ENCODE data around the gene CHRNA1. TPM values are rescaled to one million over a fixed set of nuclear protein-coding genes. Genes with fewer than 3 reads are reported as not detected.

Gene CHRNA1
- total RNA-seq, 2 experiments from 2014 or later, result not detected

DNA sequence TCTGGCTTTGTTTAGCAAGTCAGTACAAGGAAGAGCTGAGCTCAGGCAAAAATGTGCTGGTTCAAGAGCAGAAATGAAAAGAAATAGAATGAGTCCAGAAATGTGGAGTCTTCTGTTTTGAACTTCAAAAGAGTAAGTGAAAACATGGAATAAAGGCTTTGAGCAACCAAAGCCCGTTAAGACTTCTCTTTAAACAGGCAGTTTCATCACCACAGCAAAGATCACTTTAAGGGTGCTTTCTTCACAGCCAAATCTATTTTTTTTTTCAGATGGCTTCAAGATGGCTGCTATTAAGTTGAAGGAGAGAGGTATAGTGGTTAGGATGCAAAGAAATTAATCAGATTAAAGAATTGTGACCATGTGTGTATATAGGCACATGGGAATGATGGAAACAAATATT lies 2.0 kb upstream of the CHRNA1 start:
- POLR2A ChIA-PET, result no interaction called here

DNA sequence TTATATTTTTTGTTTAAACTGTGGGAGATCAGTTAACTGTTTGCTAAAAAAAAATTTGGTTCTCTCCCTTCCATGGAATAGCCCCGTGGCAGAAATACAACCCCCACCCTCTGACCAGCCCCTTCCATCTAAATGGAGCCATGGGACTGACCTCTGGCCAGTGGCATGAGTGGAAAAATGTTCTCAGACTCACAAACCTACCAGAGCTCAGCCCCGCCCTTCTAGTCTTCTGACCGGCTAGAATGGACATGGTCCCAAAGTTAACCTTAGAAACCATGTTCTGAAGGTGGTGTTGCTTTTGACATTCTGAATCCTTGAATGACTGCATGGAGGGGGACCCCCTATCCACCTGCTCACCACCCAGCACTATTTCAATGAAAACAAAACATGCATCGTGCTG lies 1.3 kb upstream of the CHRNA1 start:
- POLR2A ChIA-PET, result no interaction called here
- Mint-ChIP-seq H3K9me3 (no peaks in the 10 kb centered on the region), H3K27ac (no peak overlapping the region)

More for the DNA sequence above, 2.0 kb upstream of the CHRNA1 start:
- Mint-ChIP-seq H3K27me3 (peaks cover 7% of the 10 kb centered on the region), H3K36me3 (ENCODE audit: low read depth) (no peaks in the 10 kb centered on the region), H3K27ac (no peak overlapping the region), H3K4me3 (no peak overlapping the region), H3K4me1 (peaks cover 7% of the 10 kb centered on the region), H3K9me3 (no peaks in the 10 kb centered on the region)
- no peak for DNase-seq
- CTCF ChIA-PET, result interaction anchor here (0.9 kb wide), 1 partner anchor 247 kb away, joined by 3 read pairs; no protein-coding TSS in a partner anchor

GRCh38 chr2:174763780-174764179 lies 492 bp downstream of the CHRNA1 start:
- DNase-seq, result no peak
- no peaks in the 10 kb centered on the region for H3K36me3 Mint-ChIP-seq (ENCODE audit: low read depth)
- H3K27me3 Mint-ChIP-seq, result peaks cover 7% of the 10 kb centered on the region
- H3K9me3 Mint-ChIP-seq, result no peaks in the 10 kb centered on the region
- POLR2A ChIA-PET, result no interaction called here
- CTCF ChIA-PET, result interaction anchor here (1.8 to 3.1 kb wide), 3 partner anchors 10 to 17 kb away, joined by 4 to 11 read pairs (median 10); no protein-coding TSS in a partner anchor
- no peak overlapping the region for H3K4me3 Mint-ChIP-seq
- H3K27ac Mint-ChIP-seq, result no peak overlapping the region
- H3K4me1 Mint-ChIP-seq, result peaks cover 7% of the 10 kb centered on the region

More for the DNA sequence above, 1.3 kb upstream of the CHRNA1 start:
- Mint-ChIP-seq H3K36me3 (ENCODE audit: low read depth) (no peaks in the 10 kb centered on the region), H3K4me1 (peaks cover 7% of the 10 kb centered on the region), H3K27me3 (peaks cover 7% of the 10 kb centered on the region), H3K4me3 (no peak overlapping the region)
- DNase-seq, result no peak
- CTCF ChIA-PET, result interaction anchor here (0.9 kb wide), 1 partner anchor 248 kb away, joined by 3 read pairs; no protein-coding TSS in a partner anchor

- Mint-ChIP-seq H3K4me1 (peaks cover 7% of the 10 kb centered on the region), H3K27ac (no peak overlapping the region), H3K36me3 (ENCODE audit: low read depth) (no peaks in the 10 kb centered on the region), H3K4me3 (no peak overlapping the region), H3K27me3 (peaks cover 7% of the 10 kb centered on the region), H3K9me3 (no peaks in the 10 kb centered on the region)
- no peak for DNase-seq
- ChIA-PET CTCF (interaction anchor here (0.6 to 3.1 kb wide), 6 partner anchors 9 to 298 kb away, joined by 3 to 11 read pairs (median 4); no protein-coding TSS in a partner anchor), POLR2A (no interaction called here)
Measured at GRCh38 chr2:174762464-174762863, 1.8 kb downstream of the CHRNA1 start.

- no peak for DNase-seq
- POLR2A ChIA-PET, result no interaction called here
Measured at GRCh38 chr2:174761837-174762236, 2.4 kb downstream of the CHRNA1 start.

DNA sequence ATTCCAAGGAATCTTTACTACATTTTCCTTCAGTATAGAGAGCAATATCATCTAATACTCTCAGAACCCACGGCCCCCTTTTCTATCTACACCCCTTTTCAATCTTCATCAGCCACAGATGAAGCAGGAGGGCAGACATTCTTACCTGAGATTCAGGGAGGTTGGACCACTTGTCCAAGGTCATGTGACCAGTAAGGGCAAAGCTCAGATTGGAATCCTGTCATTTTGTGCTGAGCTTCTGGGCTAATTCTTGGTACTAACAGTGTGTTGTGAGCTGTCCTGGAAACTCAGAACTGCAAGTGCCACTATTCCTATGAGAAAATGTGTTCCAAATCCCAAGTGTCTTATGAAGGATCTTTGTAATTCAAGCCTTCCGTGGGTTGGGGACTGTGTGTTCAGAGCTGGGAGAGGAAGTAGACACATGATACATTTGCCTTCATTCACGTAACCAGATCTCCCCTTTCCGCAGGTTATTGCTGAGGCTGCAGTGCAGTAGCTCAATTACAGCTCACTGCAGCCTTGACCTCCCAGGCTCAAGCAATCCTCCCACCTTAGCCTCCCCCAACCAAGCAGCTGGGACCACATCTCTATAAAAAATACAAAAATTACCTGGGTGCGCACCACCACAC lies 3.3 kb downstream of the CHRNA1 start:
- ChIA-PET POLR2A (no interaction called here), CTCF (no interaction called here)
- Mint-ChIP-seq H3K27ac (no peak overlapping the region), H3K9me3 (no peaks in the 10 kb centered on the region), H3K4me3 (no peak overlapping the region), H3K27me3 (peaks cover 3% of the 10 kb centered on the region), H3K36me3 (ENCODE audit: low read depth) (no peaks in the 10 kb centered on the region), H3K4me1 (peaks cover 7% of the 10 kb centered on the region)
- no peak for DNase-seq

More at GRCh38 chr2:174761837-174762236, 2.4 kb downstream of the CHRNA1 start:
- Mint-ChIP-seq H3K9me3 (no peaks in the 10 kb centered on the region), H3K27ac (no peak overlapping the region), H3K4me1 (peaks cover 7% of the 10 kb centered on the region), H3K4me3 (no peak overlapping the region), H3K27me3 (peaks cover 3% of the 10 kb centered on the region), H3K36me3 (ENCODE audit: low read depth) (no peaks in the 10 kb centered on the region)
- CTCF ChIA-PET, result interaction anchor here (0.6 kb wide), 1 partner anchor 298 kb away, joined by 3 read pairs; no protein-coding TSS in a partner anchor

DNA sequence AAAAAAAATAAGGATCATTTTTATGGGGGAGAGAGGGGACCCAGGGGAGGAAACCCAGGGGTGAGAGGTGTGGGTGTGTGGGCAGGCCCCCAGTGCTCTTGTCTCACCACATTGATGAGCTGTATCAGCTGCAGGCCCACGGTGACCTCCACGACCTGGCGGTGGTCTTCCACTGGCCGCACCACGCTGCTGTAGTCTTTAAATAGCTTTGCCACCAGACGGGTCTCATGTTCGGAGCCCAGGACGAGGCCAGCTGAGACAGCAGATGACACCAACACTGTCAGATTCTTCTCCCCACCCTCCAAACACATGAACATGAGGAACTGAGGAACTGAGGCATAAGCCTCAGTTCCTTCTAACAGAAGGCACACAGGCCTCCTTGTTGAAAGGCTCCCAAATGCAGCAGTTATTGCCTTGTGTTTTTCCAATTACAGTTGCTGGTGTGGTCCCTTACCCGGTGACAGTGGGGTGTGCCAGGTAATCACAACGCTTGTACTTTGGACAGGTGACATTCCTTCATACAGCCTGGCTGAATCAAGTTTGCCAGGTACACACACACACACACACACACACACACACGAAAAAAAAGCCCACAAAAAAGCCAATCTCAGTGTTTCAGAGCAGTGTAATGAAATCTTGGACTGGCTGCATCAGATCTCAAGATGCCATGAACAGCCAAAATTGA lies 4.7 kb downstream of the CHRNA1 start:
- Mint-ChIP-seq H3K4me1 (peaks cover 7% of the 10 kb centered on the region), H3K27ac (no peak overlapping the region), H3K36me3 (ENCODE audit: low read depth) (no peaks in the 10 kb centered on the region), H3K9me3 (no peaks in the 10 kb centered on the region), H3K4me3 (no peak overlapping the region), H3K27me3 (peaks cover 3% of the 10 kb centered on the region)
- POLR2A ChIA-PET, result no interaction called here
- CTCF ChIA-PET, result no interaction called here
- no peak for DNase-seq

DNA sequence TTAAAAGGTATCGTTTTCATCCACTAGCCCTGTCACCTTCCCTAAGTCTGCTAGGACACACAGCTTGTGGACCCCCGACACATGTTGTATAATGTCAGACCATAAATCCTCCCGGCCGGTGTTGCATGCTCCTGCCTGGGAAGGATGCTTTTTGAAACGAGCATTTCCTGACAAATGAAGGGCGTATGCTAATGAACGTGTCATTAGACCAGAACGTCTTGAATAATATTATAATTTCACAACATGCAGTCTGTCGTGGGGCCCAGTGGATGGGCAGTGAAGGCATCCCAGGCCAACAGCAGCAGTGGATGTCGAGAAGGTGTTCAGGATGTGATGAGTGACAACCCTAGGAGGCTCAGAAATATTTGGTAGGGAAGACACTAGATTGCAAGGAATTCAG lies 7.5 kb downstream of the CHRNA1 start:
- no peaks in the 10 kb centered on the region for H3K9me3 Mint-ChIP-seq
- H3K36me3 Mint-ChIP-seq (ENCODE audit: low read depth), result no peaks in the 10 kb centered on the region
- peaks cover 16% of the 10 kb centered on the region for H3K4me1 Mint-ChIP-seq
- H3K27me3 Mint-ChIP-seq, result peaks cover 2% of the 10 kb centered on the region
- no peak for DNase-seq
- ChIA-PET CTCF (no interaction called here), POLR2A (no interaction called here)
- H3K4me3 Mint-ChIP-seq, result no peak overlapping the region
- no peak overlapping the region for H3K27ac Mint-ChIP-seq

DNA sequence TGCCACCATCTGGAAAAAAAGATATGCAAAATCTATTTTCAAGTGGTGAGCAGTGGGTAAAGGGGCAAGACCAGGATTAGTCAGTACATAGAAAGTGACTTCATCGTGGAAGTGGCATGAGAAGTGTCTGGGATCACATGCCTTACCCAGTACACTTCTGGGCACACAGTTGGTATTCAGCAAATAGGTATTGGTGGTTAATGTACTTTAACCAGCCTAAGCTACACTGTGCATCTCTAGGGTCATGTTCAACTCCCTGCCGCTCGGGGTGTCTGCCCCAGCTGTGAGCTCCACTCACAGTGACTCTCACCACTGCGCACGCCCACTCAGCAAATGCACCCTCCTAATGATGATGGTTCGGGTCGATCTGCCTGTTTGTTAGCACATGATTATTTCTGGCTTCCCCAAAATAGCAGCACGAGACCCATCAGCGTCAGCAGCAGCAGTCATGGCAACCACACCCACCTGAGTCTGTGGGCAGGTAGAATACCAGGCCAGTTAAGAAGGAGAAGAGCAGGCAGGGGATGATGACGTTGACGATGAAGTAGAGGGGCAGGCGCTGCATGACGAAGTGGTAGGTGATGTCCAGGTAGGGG lies 11.1 kb downstream of the CHRNA1 start:
- Mint-ChIP-seq H3K27me3 (peaks cover 6% of the 10 kb centered on the region), H3K4me3 (peak overlapping the region; percentile 36), H3K27ac (peak overlapping the region; percentile 3), H3K36me3 (ENCODE audit: low read depth) (no peaks in the 10 kb centered on the region), H3K9me3 (no peaks in the 10 kb centered on the region), H3K4me1 (peaks cover 35% of the 10 kb centered on the region)
- CTCF ChIA-PET, result interaction anchor here (2.0 to 2.4 kb wide), 2 partner anchors 10 to 13 kb away, joined by 9 to 10 read pairs; partner anchors contain the start of gene CHRNA1
- POLR2A ChIA-PET, result no interaction called here
- DNase-seq, result no peak

DNA sequence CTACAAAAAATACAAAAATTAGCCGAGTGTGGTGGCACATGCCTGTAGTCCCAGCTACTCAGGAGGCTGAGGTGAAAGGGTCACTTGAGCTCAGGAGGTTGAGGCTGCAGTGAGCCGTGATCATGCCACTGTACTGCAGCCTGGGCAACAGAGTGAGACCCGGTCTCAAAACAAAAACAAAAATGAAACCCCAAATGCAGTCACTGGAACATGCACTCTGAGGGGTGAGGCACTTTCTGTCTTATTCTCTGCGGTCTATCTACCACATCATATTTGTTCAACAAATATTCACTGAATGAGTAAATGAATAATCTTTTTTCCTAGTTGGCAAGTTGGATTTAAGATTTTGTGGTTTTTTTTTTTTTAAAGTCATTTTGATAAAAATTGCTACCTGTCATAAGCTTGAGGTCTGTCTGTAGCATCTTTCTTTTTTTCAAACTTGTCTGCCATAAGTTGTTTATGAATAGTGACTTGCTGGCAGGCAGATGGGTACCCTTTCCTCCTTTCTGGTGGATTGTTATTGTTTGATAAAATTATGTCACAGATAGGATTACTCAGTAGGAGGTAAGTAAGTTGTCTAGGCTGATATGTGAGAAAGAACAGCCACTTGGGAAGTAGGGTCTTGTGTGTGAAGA lies 11.8 kb downstream of the CHRNA1 start:
- peak; percentile 33 for DNase-seq
- ChIA-PET CTCF (interaction anchor here (2.4 kb wide), 1 partner anchor 11 kb away, joined by 10 read pairs; the partner anchor contains the start of gene CHRNA1), POLR2A (interaction anchor here (0.6 kb wide), 1 partner anchor 1624 kb away, joined by 3 read pairs; no protein-coding TSS in a partner anchor)
- Mint-ChIP-seq H3K27me3 (peaks cover 6% of the 10 kb centered on the region), H3K9me3 (no peaks in the 10 kb centered on the region), H3K4me3 (peak overlapping the region; percentile 36), H3K4me1 (peaks cover 35% of the 10 kb centered on the region), H3K27ac (peak overlapping the region; percentile 62), H3K36me3 (ENCODE audit: low read depth) (no peaks in the 10 kb centered on the region)

- ChIA-PET POLR2A (no interaction called here), CTCF (interaction anchor here (0.7 kb wide), 1 partner anchor 1670 kb away, joined by 3 read pairs; no protein-coding TSS in a partner anchor)
- peaks cover 35% of the 10 kb centered on the region for H3K4me1 Mint-ChIP-seq
- no peak overlapping the region for H3K27ac Mint-ChIP-seq
- H3K9me3 Mint-ChIP-seq, result no peaks in the 10 kb centered on the region
- peak; percentile 43 for DNase-seq
- no peaks in the 10 kb centered on the region for H3K36me3 Mint-ChIP-seq (ENCODE audit: low read depth)
- H3K4me3 Mint-ChIP-seq, result no peak overlapping the region
- H3K27me3 Mint-ChIP-seq, result peaks cover 6% of the 10 kb centered on the region
Measured at GRCh38 chr2:174750923-174751441, 13.3 kb downstream of the CHRNA1 start.

DNA sequence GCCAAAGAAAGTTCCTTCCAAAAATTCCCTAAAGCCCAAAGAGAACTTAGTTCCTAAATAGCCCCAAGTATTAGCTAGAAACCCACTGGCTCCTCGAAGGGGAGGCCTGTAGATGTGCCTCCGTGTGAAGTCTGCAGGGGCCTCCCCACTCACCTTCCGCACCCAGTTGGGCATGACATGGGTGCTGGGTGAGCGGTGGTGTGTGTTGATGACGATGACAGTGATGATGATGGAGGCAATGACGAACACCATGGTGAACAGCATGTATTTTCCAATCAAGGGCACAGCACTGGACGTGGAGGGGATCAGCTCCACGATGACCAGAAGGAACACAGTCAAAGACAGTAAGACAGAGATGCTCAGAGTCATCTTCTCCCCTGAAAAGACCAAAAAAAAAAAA lies 14.5 kb downstream of the CHRNA1 start:
- no peak for DNase-seq
- H3K27me3 Mint-ChIP-seq, result peaks cover 6% of the 10 kb centered on the region
- ChIA-PET CTCF (interaction anchor here (0.6 to 2.6 kb wide), 12 partner anchors 14 to 241 kb away, joined by 3 to 11 read pairs (median 4); partner anchors contain the start of gene CHRNA1), POLR2A (no interaction called here)
- H3K4me3 Mint-ChIP-seq, result no peak overlapping the region
- H3K36me3 Mint-ChIP-seq (ENCODE audit: low read depth), result no peaks in the 10 kb centered on the region
- no peak overlapping the region for H3K27ac Mint-ChIP-seq
- peaks cover 35% of the 10 kb centered on the region for H3K4me1 Mint-ChIP-seq
- H3K9me3 Mint-ChIP-seq, result no peaks in the 10 kb centered on the region

Measured in activated CD4-positive, alpha-beta T cell treated with anti-CD3 and anti-CD28 coated beads, Interleukin-2, amount 10 ng/mL, durations not matched to agents 7 days and 5 days (primary cell).